Measurements from ENCODE around the gene NTMT1.
"Not testable (repeated sequence)": the region's sequence is repeated elsewhere in the genome, so short reads cannot be mapped to it uniquely, and the experiment has no call there.

Gene NTMT1

GRCh38 chr9:129615407-129616285, 10.3 kb upstream of the NTMT1 start:
- no peak for DNase-seq

GRCh38 chr9:129617167-129617566, 8.8 kb upstream of the NTMT1 start:
- peak; percentile 26 for DNase-seq

- no peak for DNase-seq
Observed at GRCh38 chr9:129619787-129620668, 5.9 kb upstream of the NTMT1 start.

GRCh38 chr9:129620669-129621295, 5.2 kb upstream of the NTMT1 start, which contains the start of gene C9orf50:
Gene C9orf50, minus strand, starts transcription at chr9:129621101. Its CDS starts 527 bp downstream, at chr9:129620574.
- DNase-seq: no peak

- DNase-seq: no peak
Observed at GRCh38 chr9:129623331-129623730, 2.6 kb upstream of the NTMT1 start.

GRCh38 chr9:129624168-129624759, 1.7 kb upstream of the NTMT1 start:
- DNase-seq: peak; percentile 62

- DNase-seq: peak; percentile 36
Observed at GRCh38 chr9:129624947-129625346, 1.0 kb upstream of the NTMT1 start.

GRCh38 chr9:129626625-129627284, 792 bp downstream of the NTMT1 start:
- peak; percentile 31 for DNase-seq

- DNase-seq: no peak
Observed at GRCh38 chr9:129627556-129628440, 1.8 kb downstream of the NTMT1 start.

GRCh38 chr9:129628709-129629108, 2.7 kb downstream of the NTMT1 start:
- DNase-seq: no peak

- DNase-seq: no peak
Observed at GRCh38 chr9:129629251-129629820, 3.4 kb downstream of the NTMT1 start.

GRCh38 chr9:129630967-129631673, 5.2 kb downstream of the NTMT1 start:
- peak; percentile 25 for DNase-seq

- no peak for DNase-seq
Observed at GRCh38 chr9:129631674-129632129, 5.7 kb downstream of the NTMT1 start.

- no peak for DNase-seq
Observed at GRCh38 chr9:129632460-129632859, 6.5 kb downstream of the NTMT1 start.

- DNase-seq: no peak
Observed at GRCh38 chr9:129633207-129633606, 7.2 kb downstream of the NTMT1 start.

- no peak for DNase-seq
Observed at GRCh38 chr9:129633848-129634247, 7.9 kb downstream of the NTMT1 start.

- no peak for DNase-seq
Observed at GRCh38 chr9:129635099-129636065, 9.4 kb downstream of the NTMT1 start.

GRCh38 chr9:129636343-129636742, 10.4 kb downstream of the NTMT1 start:
- not testable (repeated sequence) for DNase-seq

GRCh38 chr9:129637102-129637501, 11.1 kb downstream of the NTMT1 start:
- DNase-seq: no peak
